Naive thymus-derived CD8-positive, alpha-beta T cell (primary cell): ENCODE results near the gene C10orf71. TPM values are rescaled to one million over a fixed set of nuclear protein-coding genes. Genes with fewer than 3 reads are reported as not detected.

Experiments
- ATAC-seq, 2 donors: fragments of 150-1000 bp; cut with Tn5 transposase in 1 of 2; sonication (Bioruptor Pico), chemical (Tn5 transposase) in 1 of 2; 1 replicate in 1 of 2; 2 replicates in 1 of 2; pipeline ENCODE4 v1.10.0; 2021; ENCODE audit warnings: mild to moderate bottlenecking in 2 of 2, moderate library complexity in 2 of 2
- POLR2A ChIA-PET: fragments of 350-600 bp; sonication (Branson Sonifier 250); formaldehyde crosslinking; loops from one replicate; lab custom pipeline; 2021; ENCODE audit warnings: antibody characterized with exemption; lab: Charles Lee
- DNase-seq, 10 donors: peaks; one replicate each; pipeline versions ENCODE4 v3.0.0 to v3.0.0-alpha.2; 2020 to 2022
- H3K27ac Mint-ChIP-seq, 10 donors: one replicate each; pipeline ENCODE4 v1.8.0; 2020 to 2022; ENCODE audit warnings: mild to moderate bottlenecking in 10 of 10, mixed read lengths in 10 of 10, moderate library complexity in 4 of 10, inconsistent platforms in 1 of 10
- H3K27me3 Mint-ChIP-seq, 5 donors: one replicate each; pipeline ENCODE4 v1.8.0; 2021 to 2022; ENCODE audit warnings: mixed read lengths in 5 of 5
- H3K36me3 Mint-ChIP-seq, 3 donors: one replicate each; pipeline ENCODE4 v1.8.0; 2020 to 2022; ENCODE audit warnings: mixed read lengths in 3 of 3, mild to moderate bottlenecking in 2 of 3, inconsistent platforms in 1 of 3
- H3K4me1 Mint-ChIP-seq, 4 donors: one replicate each; pipeline ENCODE4 v1.8.0; 2021 to 2022; ENCODE audit warnings: mixed read lengths in 4 of 4
- H3K4me3 Mint-ChIP-seq, 10 donors: one replicate each; pipeline ENCODE4 v1.8.0; 2020 to 2022; ENCODE audit warnings: mild to moderate bottlenecking in 10 of 10, mixed read lengths in 10 of 10, moderate library complexity in 6 of 10, inconsistent platforms in 1 of 10
- H3K9me3 Mint-ChIP-seq, 9 donors: one replicate each; pipeline ENCODE4 v1.8.0; 2020 to 2022; ENCODE audit warnings: mixed read lengths in 9 of 9, mild to moderate bottlenecking in 3 of 9, inconsistent platforms in 1 of 9, moderate library complexity in 1 of 9
- polyA plus RNA-seq, 3 donors: library from polyadenylated mRNA; unstranded; fragments of 300-500 nt; fragmentation: Illumina TruSeq; gene quantifications; one replicate each; pipeline ENCODE4 v1.2.3, GENCODE V29; 2021
- total RNA-seq, 8 experiments: library from RNA in 2 of 8; stranded (reverse) in 2 of 8; gene quantifications; one replicate each; pipeline ENCODE4 v1.2.3 and lab custom pipeline; 2021 to 2026

The C10orf71 gene
- total and polyA plus RNA-seq, 5 experiments from 2014 or later = not detected

- Mint-ChIP-seq H3K27ac (no peak overlapping the region), H3K4me3 (no peak overlapping the region), H3K27me3 (no peaks in the 10 kb centered on the region)
These were observed 2.3 kb downstream of the C10orf71 start for GRCh38 chr10:49301302-49301701.

GRCh38 chr10:49302088-49302487, 3.1 kb downstream of the C10orf71 start:
- Mint-ChIP-seq H3K36me3 (no peaks in the 10 kb centered on the region), H3K27ac (peak overlapping the region in 1 of 10 donors; percentile 5), H3K4me3 (no peak overlapping the region), H3K4me1 (peaks cover 0 to 16% (median 0%) of the 10 kb centered on the region in 4 donors), H3K9me3 (no peaks in the 10 kb centered on the region), H3K27me3 (no peaks in the 10 kb centered on the region)
- no peak for ATAC-seq
- POLR2A ChIA-PET = no interaction called here
- no peak for DNase-seq

More at GRCh38 chr10:49301302-49301701, 2.3 kb downstream of the C10orf71 start:
- POLR2A ChIA-PET = no interaction called here
- no peaks in the 10 kb centered on the region for H3K36me3 Mint-ChIP-seq
- DNase-seq = no peak
- no peak for ATAC-seq
- H3K9me3 Mint-ChIP-seq = no peaks in the 10 kb centered on the region
- H3K4me1 Mint-ChIP-seq = peaks cover 0 to 16% (median 0%) of the 10 kb centered on the region in 4 donors

GRCh38 chr10:49303711-49304110, 4.7 kb downstream of the C10orf71 start:
- H3K9me3 Mint-ChIP-seq = peaks cover 0 to 1% (median 0%) of the 10 kb centered on the region in 9 donors
- POLR2A ChIA-PET = no interaction called here
- DNase-seq (no peak), ATAC-seq (no peak)
- no peaks in the 10 kb centered on the region for H3K36me3 Mint-ChIP-seq
- H3K27ac Mint-ChIP-seq = no peak overlapping the region
- peaks cover 0 to 12% (median 0%) of the 10 kb centered on the region in 4 donors for H3K4me1 Mint-ChIP-seq
- H3K27me3 Mint-ChIP-seq = no peaks in the 10 kb centered on the region
- H3K4me3 Mint-ChIP-seq = no peak overlapping the region

- Mint-ChIP-seq H3K4me1 (peaks cover 0 to 13% (median 0%) of the 10 kb centered on the region in 4 donors), H3K9me3 (peaks cover 0 to 6% (median 0%) of the 10 kb centered on the region in 9 donors), H3K27ac (no peak overlapping the region), H3K36me3 (no peaks in the 10 kb centered on the region), H3K27me3 (no peaks in the 10 kb centered on the region), H3K4me3 (no peak overlapping the region)
- DNase-seq = no peak
- POLR2A ChIA-PET = no interaction called here
- no peak for ATAC-seq
These were observed 5.2 kb downstream of the C10orf71 start for GRCh38 chr10:49304137-49304536.

GRCh38 chr10:49307921-49308320, 9.0 kb downstream of the C10orf71 start:
- peaks cover 9 to 25% (median 15%) of the 10 kb centered on the region in 4 donors for H3K4me1 Mint-ChIP-seq
- POLR2A ChIA-PET = no interaction called here
- H3K9me3 Mint-ChIP-seq = peaks cover 0 to 7% (median 0%) of the 10 kb centered on the region in 9 donors
- no peaks in the 10 kb centered on the region for H3K36me3 Mint-ChIP-seq
- ATAC-seq (no peak), DNase-seq (no peak)
- no peaks in the 10 kb centered on the region for H3K27me3 Mint-ChIP-seq
- H3K27ac Mint-ChIP-seq = peak overlapping the region in 1 of 10 donors; percentile 36
- no peak overlapping the region for H3K4me3 Mint-ChIP-seq

- DNase-seq = no peak
- POLR2A ChIA-PET = no interaction called here
- H3K9me3 Mint-ChIP-seq = peaks cover 0 to 7% (median 0%) of the 10 kb centered on the region in 9 donors
- H3K27me3 Mint-ChIP-seq = peaks cover 0 to 5% (median 0%) of the 10 kb centered on the region in 5 donors
- peak overlapping the region in 4 of 10 donors; percentile 17 to 92 (median 80) for H3K27ac Mint-ChIP-seq
- ATAC-seq = no peak
- peak overlapping the region in 2 of 10 donors; percentile 4 to 16 for H3K4me3 Mint-ChIP-seq
- no peaks in the 10 kb centered on the region for H3K36me3 Mint-ChIP-seq
- peaks cover 9 to 25% (median 15%) of the 10 kb centered on the region in 4 donors for H3K4me1 Mint-ChIP-seq
These were observed 9.9 kb downstream of the C10orf71 start for GRCh38 chr10:49308881-49309280.

GRCh38 chr10:49309691-49310411, 10.9 kb downstream of the C10orf71 start:
- Mint-ChIP-seq H3K27me3 (peaks cover 0 to 5% (median 0%) of the 10 kb centered on the region in 5 donors), H3K9me3 (peaks cover 0 to 7% (median 0%) of the 10 kb centered on the region in 9 donors), H3K4me3 (peak overlapping the region; percentile 4 to 76 (median 62)), H3K4me1 (peaks cover 9 to 25% (median 15%) of the 10 kb centered on the region in 4 donors), H3K27ac (peak overlapping the region; percentile 17 to 92 (median 75)), H3K36me3 (no peaks in the 10 kb centered on the region)
- POLR2A ChIA-PET = no interaction called here
- DNase-seq (peak in 2 of 10 donors; percentile 7 to 10), ATAC-seq (peak; percentile 40 to 58)

- Mint-ChIP-seq H3K4me1 (peaks cover 9 to 25% (median 15%) of the 10 kb centered on the region in 4 donors), H3K27ac (peak overlapping the region in 8 of 10 donors; percentile 17 to 84 (median 68)), H3K36me3 (no peaks in the 10 kb centered on the region), H3K4me3 (peak overlapping the region in 4 of 10 donors; percentile 27 to 74 (median 63)), H3K9me3 (peaks cover 0 to 7% (median 0%) of the 10 kb centered on the region in 9 donors), H3K27me3 (peaks cover 0 to 5% (median 0%) of the 10 kb centered on the region in 5 donors)
- ATAC-seq (no peak), DNase-seq (no peak)
- POLR2A ChIA-PET = no interaction called here
These were observed 11.5 kb downstream of the C10orf71 start for GRCh38 chr10:49310460-49310859.

GRCh38 chr10:49310901-49311554, 12.1 kb downstream of the C10orf71 start:
- Mint-ChIP-seq H3K36me3 (no peaks in the 10 kb centered on the region), H3K27ac (peak overlapping the region in 4 of 10 donors; percentile 23 to 79 (median 54)), H3K4me3 (no peak overlapping the region), H3K4me1 (peaks cover 9 to 25% (median 15%) of the 10 kb centered on the region in 4 donors), H3K27me3 (peaks cover 0 to 5% (median 0%) of the 10 kb centered on the region in 5 donors), H3K9me3 (peaks cover 0 to 7% (median 0%) of the 10 kb centered on the region in 9 donors)
- no peak for ATAC-seq
- no peak for DNase-seq
- POLR2A ChIA-PET = no interaction called here

GRCh38 chr10:49311555-49312236, 12.7 kb downstream of the C10orf71 start:
- H3K4me1 Mint-ChIP-seq = peaks cover 9 to 25% (median 15%) of the 10 kb centered on the region in 4 donors
- no peak overlapping the region for H3K4me3 Mint-ChIP-seq
- DNase-seq (no peak), ATAC-seq (no peak)
- peaks cover 0 to 7% (median 0%) of the 10 kb centered on the region in 9 donors for H3K9me3 Mint-ChIP-seq
- POLR2A ChIA-PET = no interaction called here
- peaks cover 0 to 5% (median 0%) of the 10 kb centered on the region in 5 donors for H3K27me3 Mint-ChIP-seq
- H3K36me3 Mint-ChIP-seq = no peaks in the 10 kb centered on the region
- peak overlapping the region in 4 of 10 donors; percentile 23 to 38 (median 36) for H3K27ac Mint-ChIP-seq

GRCh38 chr10:49312246-49312869, 13.4 kb downstream of the C10orf71 start:
- no peak overlapping the region for H3K4me3 Mint-ChIP-seq
- peaks cover 0 to 7% (median 0%) of the 10 kb centered on the region in 9 donors for H3K9me3 Mint-ChIP-seq
- DNase-seq (no peak), ATAC-seq (no peak)
- POLR2A ChIA-PET = no interaction called here
- peaks cover 0 to 5% (median 0%) of the 10 kb centered on the region in 5 donors for H3K27me3 Mint-ChIP-seq
- no peak overlapping the region for H3K27ac Mint-ChIP-seq
- H3K4me1 Mint-ChIP-seq = peaks cover 9 to 25% (median 15%) of the 10 kb centered on the region in 4 donors
- H3K36me3 Mint-ChIP-seq = no peaks in the 10 kb centered on the region

GRCh38 chr10:49313501-49314070, 14.6 kb downstream of the C10orf71 start:
- no peak for ATAC-seq
- Mint-ChIP-seq H3K4me1 (peaks cover 9 to 25% (median 15%) of the 10 kb centered on the region in 4 donors), H3K27ac (no peak overlapping the region), H3K9me3 (peaks cover 0 to 7% (median 0%) of the 10 kb centered on the region in 9 donors), H3K27me3 (peaks cover 0 to 5% (median 0%) of the 10 kb centered on the region in 5 donors), H3K36me3 (no peaks in the 10 kb centered on the region), H3K4me3 (no peak overlapping the region)
- no peak for DNase-seq
- POLR2A ChIA-PET = no interaction called here
